ENCODE measurements around the gene ME3. TPM values are rescaled to one million over a fixed set of nuclear protein-coding genes. Genes with fewer than 3 reads are reported as not detected.
A peak's percentile ranks its signal among the peaks of the same experiment; 100 is the strongest.

The ME3 gene
- total RNA-seq, 1 experiment from 2014 or later = 33.8 TPM

DNA sequence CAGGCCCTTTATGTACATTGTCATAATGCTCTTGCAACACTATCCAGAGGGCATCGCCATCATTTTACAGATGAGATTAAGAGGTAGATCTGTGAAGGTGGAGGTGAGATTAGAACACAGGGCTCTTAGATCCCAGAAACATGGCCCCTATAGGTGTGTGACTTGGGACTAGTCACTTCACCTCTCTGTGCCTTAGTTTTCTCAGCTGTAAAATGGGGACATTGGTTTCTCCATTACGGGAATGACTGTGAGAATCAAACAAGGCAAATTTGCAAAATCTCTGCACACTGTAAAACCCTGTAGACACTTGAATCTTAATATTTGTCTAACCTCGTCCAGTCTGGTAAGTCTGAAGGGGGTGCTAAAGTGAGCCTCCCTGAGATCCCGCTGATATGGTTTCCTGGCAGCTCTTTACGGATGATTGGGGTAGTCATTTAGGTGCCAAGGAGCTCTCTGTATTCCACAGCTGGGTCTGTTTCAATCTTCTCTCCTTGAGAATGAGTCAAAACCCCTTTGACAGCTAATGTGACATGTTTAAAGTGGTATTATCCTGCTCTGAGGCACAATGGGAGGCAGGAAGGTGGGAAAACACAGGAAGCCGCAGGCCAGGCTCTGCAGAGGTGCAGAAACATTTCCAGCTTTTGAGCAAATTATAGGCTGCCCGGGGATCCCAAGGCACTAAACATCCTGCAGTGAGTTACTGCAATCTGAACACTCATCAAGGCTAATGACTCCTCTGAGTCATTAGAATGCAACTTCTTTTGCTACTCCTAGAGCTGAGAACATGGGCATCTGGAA lies 156.9 kb downstream of the ME3 start:
- peak; percentile 96 for DNase-seq (ENCODE audit: low read depth)

DNA sequence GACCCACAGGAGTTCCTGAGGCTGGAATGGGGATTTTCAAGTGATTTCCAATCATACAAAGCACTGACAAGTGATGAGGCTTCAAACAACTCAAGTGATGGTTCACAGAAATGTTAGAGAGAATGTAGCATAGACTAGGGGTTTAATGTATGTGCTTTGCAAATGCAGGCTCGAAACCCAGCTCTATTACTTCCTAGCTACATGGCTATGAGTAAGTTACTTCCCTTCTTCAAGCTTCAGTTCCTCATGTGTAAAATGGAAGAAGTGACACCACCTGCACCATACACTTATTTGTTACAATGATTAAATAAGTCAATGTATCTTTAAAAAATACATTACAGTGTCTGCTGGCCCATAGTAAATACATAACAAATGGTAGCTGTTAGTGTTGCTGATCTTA lies 158.0 kb downstream of the ME3 start:
- DNase-seq (ENCODE audit: low read depth) = no peak

DNA sequence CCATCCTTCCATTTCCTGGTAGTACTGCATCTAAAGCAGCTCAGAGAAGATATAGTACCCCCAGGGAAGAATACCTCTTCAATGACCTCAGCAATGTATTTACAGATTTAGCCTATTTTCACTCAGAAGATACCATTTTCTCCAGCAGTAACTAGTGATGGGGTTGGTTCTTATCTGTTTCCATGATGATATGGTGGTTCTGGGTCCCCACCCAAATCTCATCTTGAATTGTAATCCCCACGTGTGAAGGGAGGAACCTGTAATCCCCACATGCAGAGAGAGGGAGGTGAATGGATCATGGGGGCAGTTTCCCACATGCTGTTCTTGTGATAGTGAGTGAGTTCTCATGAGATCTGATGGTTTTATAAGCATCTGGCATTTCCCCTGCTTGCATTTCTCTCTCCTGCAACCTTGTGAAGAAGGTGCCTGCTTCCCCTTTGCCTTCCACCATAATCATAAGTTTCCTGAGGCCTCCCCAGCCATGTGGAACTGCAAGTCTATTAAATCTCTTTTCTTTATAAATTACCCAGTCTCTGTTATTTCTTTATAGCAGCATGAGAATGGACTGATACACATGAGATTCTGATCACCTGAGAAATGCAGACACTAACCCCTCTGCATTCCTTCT lies 158.6 kb downstream of the ME3 start:
- no peak for DNase-seq (ENCODE audit: low read depth)

DNA sequence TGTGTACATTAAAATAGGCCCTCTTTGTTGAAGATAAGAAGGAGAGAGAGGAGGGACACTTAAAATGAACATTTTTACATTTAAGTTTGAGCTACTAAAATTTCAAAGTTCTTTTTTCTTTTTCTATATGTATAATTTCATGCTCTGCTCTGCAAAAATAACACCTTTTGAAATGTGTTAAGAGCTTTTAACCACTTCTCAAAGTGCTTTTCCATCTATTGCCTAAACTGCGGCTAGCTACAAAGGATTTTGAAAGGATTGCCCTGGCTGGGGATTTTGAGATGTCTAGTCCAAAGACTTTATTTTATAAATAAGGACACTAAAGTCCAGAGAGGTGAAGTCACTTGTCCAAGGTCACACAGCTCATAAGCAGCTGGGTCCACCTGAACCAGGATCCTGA lies 159.3 kb downstream of the ME3 start:
- no peak for DNase-seq (ENCODE audit: low read depth)

DNA sequence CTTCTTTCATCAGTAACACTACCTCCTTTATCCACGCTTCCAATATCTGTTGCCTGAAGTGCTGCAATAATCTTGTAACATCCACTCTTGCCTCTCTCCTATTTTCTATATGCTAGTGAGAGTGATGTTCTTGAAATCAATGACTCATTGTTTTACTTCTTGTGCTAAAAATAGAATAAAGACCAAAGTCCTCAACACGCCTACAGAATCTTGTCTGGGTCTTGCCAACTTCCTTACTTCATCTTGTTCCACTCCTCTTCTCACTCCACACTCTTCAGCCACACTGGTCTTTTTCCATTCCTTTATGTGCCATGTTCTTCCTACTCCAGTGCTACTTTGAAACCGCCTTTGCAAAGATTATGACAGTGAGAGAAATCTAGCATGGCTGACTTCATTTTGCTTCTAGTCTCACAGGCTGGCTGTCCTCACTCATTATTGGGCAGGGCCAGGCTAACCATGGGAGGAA lies 161.3 kb downstream of the ME3 start:
- DNase-seq (ENCODE audit: low read depth) = no peak

DNA sequence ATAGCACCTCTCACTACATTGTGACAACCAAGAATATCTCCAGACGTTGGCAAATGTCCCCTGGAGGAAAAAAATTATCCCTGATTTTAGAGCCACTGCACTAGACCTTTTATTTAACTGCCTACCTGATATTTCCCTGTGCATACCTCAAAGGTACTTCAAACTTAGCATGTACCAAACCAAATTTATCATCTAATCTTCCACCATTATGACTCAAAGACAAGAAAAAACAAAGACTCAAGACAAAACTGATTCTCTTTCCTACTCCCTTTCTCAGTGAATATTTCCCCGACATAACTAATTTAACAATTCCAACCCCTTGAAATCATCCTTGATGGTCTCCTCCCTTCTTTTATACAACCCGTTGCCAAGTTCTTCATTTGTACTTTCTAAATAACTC lies 161.7 kb downstream of the ME3 start:
- DNase-seq (ENCODE audit: low read depth) = no peak

DNA sequence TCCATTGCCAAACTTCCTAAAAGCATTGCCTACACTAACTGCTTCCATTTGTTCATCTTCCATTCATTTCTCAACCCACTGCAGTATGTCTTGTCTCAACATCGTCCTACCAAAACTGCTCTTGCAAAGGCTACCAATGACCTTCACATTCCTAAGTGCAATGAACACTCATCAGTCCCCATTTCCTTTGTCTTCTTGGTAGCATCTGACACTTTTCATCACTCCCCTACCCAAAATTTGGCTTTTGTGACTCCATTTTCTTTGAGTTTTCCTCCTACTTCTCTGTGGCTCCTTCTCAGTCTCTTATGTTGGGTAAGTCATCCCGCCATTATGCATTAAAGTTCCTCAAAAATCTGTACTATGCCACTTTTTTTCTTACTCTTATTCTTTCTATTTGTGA lies 162.3 kb downstream of the ME3 start:
- DNase-seq (ENCODE audit: low read depth) = no peak

DNA sequence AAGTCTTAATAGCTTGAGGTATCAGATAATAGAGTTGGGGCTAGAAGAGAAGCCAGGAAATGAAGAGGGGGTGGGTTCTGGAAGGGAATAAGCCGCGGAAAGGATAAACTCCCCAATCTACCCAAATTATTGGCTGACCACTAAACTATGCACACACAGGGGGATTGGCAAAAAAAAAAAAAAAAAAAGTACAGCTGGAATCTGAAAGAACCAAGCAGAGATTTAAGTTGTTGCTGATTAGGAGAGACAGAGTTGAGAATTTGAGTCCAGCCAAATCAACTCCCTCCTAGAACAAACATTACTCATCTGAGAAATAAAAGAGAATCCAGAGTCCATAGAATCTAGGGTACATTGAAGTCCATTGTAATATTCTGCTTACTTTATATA lies 162.8 kb downstream of the ME3 start:
- no peak for DNase-seq (ENCODE audit: low read depth)

DNA sequence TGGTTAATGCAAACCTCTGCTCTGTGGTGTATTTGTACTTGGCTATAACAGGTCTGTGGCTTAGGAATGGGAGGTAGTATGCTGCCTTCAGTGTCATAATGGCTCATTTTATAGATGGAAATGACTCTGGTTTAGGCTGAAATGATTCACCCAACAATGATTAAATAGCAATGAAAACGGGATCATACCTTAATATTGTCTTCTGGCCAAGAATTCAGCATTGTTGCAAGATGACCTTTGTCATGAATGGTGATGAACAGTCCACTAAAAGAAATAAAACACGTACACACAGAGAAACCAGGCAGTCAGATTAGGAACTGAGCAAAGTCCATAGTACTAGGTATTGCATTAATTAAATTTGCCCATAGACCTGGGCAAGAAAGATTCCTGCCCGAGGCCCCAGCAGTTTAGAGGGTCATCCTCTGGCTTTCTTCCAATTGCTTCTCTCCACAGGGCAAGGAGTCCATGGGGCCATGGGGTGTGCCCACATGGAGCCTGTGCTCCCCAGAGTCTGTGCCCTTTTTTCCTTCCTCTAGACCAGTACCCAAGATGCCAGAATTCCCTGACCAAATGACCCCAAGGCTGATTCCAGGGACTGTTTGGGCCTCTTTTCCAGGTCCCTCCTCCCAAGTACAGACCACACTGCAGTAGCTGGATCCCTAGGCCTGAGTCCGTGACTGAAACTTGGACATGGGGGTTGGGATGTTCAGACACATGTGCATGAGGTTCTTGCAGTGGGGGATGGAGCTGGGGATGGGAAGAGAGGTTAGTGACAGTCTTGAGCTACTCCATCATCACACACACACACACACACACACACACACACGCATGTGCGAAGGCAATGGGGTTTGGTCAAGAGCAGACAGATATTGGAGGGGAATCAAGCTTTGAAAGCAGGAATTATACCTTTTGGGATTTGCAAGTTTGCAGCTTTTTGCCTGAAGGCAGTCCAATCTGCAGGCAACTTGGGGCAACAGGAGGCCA lies 163.5 kb downstream of the ME3 start:
- DNase-seq (ENCODE audit: low read depth) = no peak

DNA sequence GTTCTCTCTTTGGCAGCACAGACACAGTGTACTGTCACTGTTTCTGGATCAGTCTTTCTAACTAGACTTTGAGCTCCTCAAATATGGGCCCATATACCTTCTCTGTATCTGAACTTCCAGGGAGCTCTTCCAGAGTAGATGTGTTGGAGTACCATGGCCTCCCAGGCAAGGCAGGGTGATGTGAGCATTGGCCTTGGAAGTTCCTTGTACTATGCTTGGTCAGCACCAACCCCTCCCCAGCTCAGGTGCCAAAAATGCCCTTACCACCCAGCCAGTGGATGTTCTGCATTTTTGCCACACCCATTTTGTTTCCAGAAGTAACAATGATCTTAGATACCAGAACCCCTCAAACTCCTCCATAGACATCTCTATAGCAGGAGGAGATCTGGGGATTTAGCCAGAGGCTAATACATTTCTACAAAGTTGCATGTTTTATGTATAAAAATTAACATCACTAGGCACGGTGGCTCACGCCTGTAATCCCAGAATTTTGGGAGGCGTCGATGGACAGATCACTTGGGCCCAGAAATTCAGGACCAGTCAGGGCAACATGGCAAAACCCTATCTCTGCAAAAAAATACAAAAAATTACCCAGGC lies 165.1 kb downstream of the ME3 start:
- no peak for DNase-seq (ENCODE audit: low read depth)

DNA sequence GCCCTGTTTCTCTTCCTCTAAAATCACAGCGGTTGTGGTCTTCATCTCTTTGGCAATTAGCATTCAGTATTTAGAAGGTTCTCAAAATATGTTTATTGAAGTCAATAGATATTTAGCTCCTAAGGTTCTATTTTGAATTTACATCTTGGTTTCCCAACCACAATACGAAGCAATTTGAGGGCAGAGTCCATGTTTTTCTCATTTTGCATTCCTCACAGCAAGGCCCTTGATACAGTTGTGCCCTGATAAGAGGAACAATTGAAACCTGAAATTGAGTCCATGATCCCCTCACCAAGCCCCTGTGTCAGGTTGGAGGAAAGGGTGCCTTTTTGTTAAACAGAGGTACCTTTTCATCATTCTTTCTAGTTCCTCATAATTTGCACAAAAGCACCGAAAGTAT lies 166.2 kb downstream of the ME3 start:
- DNase-seq (ENCODE audit: low read depth) = no peak

DNA sequence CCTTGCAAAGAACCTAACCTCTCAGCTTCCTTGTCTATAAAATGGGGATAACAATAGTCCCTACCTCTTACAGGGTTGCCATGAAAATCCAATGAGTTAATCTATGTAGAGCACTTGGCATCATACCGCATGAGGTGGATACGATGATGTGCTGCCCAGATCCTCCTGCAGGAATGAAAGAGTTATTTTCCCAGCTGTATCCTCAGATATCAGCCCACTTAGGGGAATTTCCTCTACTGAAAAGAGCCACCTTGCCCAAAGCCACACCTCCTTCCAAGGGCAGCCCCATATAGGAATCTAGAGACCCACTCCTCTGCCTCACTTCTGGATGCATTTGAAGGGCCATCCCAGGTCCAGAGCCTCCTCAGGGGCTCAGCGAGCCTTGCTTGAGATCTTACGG lies 169.3 kb downstream of the ME3 start:
- no peak for DNase-seq (ENCODE audit: low read depth)

DNA sequence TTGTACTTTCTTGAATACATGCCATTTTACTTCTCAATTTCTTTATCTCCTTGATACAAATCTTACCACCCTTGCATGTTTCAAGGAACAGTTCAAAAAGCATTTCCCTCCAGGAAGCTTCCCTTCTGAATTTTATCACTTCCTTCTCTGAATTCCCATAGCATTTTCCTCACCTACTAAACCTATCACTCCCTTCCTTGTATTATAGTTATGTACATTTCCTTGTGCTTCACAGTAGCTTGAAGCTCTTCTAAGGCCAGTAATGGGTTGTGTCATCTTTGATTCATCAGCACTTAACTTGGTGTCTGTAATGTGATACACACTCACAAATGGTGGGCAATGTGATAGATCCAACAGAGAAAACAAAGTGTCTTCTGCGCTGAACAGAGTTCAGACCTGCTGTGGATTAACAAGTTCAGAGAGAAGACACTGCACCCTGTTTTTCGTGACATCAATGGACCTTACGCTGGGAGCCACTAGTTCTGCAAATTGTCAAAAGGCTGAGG lies 170.2 kb downstream of the ME3 start:
- DNase-seq (ENCODE audit: low read depth) = no peak

DNA sequence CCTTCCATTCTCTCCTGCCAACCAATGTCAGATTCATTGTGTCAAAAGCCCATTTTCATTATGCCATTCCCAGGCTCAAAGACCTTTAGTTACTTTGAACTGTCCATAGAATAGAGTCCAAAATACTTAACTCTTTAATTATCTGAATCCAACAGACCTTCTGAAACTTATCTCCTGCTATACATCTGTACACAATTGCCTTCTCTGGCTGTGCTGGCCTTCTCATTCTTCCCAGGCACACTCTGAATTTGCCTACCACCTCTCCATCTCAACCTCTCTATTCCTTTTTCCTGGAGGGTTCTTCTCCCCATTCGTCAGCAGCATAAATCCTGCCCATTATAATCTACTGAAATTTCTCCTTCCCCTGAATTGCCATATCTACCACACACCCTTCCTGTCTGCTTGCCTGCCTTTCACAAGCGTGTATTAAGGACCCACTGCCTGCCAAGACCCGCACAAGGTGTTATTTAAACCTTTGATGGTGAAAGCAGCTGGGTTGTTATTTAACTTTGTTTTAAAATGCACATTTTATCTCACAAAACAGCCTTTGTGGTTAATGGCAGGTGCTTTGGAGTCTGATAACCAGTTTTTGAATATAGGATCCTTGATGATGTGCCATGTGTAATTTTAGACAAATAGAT lies 171.8 kb downstream of the ME3 start:
- no peak for DNase-seq (ENCODE audit: low read depth)

DNA sequence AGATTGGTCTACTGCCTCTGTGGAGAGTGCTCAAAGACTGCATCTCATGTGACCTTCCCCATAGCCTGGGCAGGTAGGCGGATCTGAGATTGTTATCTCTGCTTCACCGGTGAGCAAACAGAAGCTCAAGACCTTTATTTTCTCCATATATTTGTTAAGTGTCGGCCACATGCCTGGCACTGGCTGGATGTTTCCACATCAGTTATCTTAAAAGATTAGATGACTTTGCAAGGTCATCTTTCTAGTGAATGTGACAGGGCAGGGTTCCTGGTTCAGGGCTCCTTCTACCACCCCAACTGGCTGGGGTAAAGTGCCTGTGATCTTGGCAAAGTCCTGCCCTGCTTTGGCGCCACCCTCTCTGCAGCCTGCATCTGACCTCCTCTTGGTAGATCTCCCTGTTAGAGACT lies 172.7 kb downstream of the ME3 start:
- DNase-seq (ENCODE audit: low read depth) = no peak

DNA sequence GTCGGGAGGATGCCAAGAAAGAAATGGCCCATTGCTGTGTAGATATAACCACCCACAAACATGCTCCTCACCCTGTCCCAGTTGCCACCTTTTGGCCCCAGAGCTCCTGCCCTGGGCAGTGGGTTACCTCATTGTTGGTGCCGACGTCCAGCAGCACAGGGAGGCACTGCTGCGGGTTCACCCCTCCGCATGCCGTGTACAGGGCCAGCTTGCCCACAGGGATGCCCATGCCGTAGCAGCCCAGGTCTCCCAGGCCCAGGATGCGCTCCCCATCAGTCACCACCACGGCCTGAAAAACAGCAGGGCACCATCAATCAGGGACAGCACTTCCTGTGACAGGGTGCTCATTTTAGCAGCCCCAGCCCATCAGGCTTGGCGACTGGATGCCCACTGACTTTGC lies 174.6 kb downstream of the ME3 start:
- DNase-seq (ENCODE audit: low read depth) = no peak

DNA sequence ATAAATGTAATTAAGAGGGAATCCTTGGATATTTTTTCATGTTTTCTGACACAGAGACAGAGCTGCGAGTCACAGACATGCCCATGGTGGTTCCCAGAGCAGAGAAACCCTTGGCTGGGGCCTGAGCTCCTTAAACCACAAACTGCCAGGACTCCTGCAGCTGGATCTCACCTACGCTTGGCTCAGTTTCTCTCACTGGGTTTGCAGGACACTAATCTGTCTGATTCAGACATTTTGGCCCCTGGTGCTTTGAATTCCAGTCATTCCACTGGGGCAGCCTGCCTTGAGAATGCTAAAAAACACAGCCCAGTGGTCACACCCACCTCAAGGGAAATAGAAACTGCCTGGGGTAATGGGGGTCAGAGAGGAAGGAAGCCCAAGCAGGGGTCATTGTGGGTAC lies 175.1 kb downstream of the ME3 start:
- no peak for DNase-seq (ENCODE audit: low read depth)

DNA sequence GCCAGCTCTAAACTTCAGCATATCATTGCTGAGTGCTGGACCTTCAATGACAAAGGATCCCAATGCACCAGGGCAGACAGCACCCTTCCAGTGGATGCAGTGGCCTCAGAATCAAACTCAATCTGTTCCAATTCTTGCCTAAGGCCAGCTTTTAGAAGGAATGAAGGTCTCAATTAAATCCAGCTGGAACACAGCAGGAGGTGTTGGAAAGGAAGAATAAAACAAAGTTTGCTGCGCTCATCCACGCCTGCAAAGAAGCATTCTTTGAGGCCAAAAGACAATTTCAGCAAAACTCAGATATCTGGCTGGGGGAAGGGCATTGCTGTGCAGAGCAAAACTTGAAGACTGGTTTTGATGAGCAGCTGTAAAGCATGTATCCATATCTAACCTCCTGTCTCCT lies 177.1 kb downstream of the ME3 start:
- DNase-seq (ENCODE audit: low read depth) = no peak

DNA sequence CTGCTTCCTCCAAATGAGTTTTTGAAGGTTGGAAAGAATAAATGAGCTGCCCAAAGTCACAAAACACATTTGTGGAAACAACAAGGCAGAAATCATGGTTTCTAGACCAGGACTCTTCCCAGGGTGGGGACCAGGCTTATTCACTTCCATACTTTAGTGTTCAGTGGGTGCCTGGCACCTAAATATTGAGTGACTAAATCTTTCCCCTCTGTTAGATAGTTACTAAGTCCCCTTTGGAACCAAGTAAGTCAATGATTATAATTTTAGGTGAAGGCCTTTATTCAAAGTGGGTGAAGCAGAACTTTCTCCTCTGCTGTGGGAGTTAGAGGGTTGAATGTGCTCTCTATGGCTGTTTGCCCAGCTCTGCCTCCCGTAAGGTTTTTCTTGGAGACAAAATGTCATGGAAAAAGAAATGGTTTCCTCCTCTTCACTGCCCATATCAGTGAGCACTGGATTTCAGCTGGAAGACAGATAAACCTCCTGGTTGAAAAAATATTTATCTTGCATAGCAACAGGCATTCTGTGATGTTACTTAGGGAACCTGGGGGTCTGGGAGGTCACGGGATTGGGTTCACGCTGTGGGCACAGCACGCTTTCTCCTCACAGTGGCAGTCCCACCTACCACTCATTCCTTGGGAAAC lies 179.9 kb downstream of the ME3 start:
- DNase-seq (ENCODE audit: low read depth) = no peak

DNA sequence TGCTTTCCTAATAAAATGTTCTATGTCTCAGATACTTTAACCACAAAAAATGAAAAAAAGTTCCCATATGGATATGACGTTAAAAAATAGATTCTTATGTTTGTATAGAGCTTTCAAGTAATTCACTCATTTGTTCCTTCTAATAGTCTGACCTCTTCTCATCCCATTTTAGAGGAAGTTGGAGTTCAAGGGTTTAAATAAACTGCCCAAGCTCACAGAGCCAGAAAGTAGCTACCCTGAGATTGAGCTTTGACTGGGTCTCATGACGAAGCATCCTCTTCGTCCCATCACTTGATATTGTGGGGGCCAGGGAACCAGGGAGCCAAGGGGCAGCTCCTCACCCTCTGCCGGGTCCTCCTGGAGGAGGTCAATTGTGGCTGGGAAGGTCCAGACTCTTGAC lies 181.4 kb downstream of the ME3 start:
- no peak for DNase-seq (ENCODE audit: low read depth)

DNA sequence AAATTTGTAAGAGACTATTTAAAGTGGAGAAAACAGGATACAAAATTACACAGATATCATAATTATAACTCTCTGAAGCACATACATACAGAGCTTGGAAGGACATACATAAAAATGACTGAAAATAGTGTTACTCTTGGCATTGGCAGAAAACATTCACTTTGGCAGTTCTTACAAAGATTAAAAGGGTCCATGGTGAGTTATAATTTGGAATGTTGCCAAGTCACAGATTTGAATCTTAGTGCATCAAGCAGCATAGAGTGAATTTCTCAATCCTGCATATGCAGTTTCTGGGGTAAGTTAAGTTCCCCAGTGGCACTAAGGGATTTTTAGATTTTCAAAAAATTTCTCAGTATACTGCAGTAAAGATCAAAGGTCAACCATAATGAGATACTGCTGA lies 181.8 kb downstream of the ME3 start:
- DNase-seq (ENCODE audit: low read depth) = no peak
